CD8-positive, alpha-beta memory T cell (primary cell): ENCODE results near the gene SLCO1A2. TPM values are rescaled to one million over a fixed set of nuclear protein-coding genes. Genes with fewer than 3 reads are reported as not detected.

ENCODE experiments used
- CTCF ChIA-PET: fragments of 350-600 bp; sonication (Branson Sonifier 250); formaldehyde crosslinking; loops from one replicate; lab custom pipeline; 2021; ENCODE audit warnings: antibody characterized with exemption; lab: Charles Lee
- POLR2A ChIA-PET: fragments of 350-600 bp; sonication (Branson Sonifier 250); formaldehyde crosslinking; loops from one replicate; lab custom pipeline; 2021; ENCODE audit warnings: antibody characterized with exemption; lab: Charles Lee
- DNase-seq, 5 donors: peaks; one replicate each; pipeline versions ENCODE4 v3.0.0 to v3.0.0-alpha.2; 2020 to 2022; ENCODE audit warnings: mixed read lengths in 1 of 5
- H3K27ac ChIP-seq: one replicate; pipeline ENCODE4 v1.7.0; 2013; ENCODE audit warnings: low read depth, mild to moderate bottlenecking, low read length, moderate library complexity
- H3K27me3 ChIP-seq: 2 replicates; pipeline ENCODE4 v1.7.0; 2013; ENCODE audit warnings: low read length, mild to moderate bottlenecking; ENCODE audit not compliant: insufficient read depth, poor library complexity, severe bottlenecking
- H3K36me3 ChIP-seq: 2 replicates; pipeline ENCODE4 v1.7.0; 2013; ENCODE audit warnings: mild to moderate bottlenecking, low read length, moderate library complexity; ENCODE audit not compliant: insufficient read depth
- H3K4me1 ChIP-seq: 2 replicates; pipeline ENCODE4 v1.7.0; 2013; ENCODE audit warnings: mild to moderate bottlenecking, low read length, moderate library complexity; ENCODE audit not compliant: insufficient read depth
- H3K4me3 ChIP-seq: 2 replicates; pipeline ENCODE4 v1.7.0; 2013; ENCODE audit warnings: mild to moderate bottlenecking, low read length
- H3K9me3 ChIP-seq: 2 replicates; pipeline ENCODE4 v1.7.0; 2013; ENCODE audit warnings: mild to moderate bottlenecking, low read length
- H3K27ac Mint-ChIP-seq, 8 donors: one replicate each; pipeline ENCODE4 v1.8.0; 2020 to 2021; ENCODE audit warnings: mixed read lengths in 8 of 8, mild to moderate bottlenecking in 6 of 8, inconsistent platforms in 3 of 8, moderate library complexity in 3 of 8
- H3K27me3 Mint-ChIP-seq, 2 donors: one replicate each; pipeline ENCODE4 v1.8.0; 2020 to 2021; ENCODE audit warnings: mixed read lengths in 2 of 2, mild to moderate bottlenecking in 1 of 2, moderate library complexity in 1 of 2
- H3K36me3 Mint-ChIP-seq, 3 donors: one replicate each; pipeline ENCODE4 v1.8.0; 2020 to 2021; ENCODE audit warnings: mixed read lengths in 3 of 3, inconsistent platforms in 1 of 3, mild to moderate bottlenecking in 1 of 3
- H3K4me1 Mint-ChIP-seq, 3 donors: one replicate each; pipeline ENCODE4 v1.8.0; 2020 to 2021; ENCODE audit warnings: mixed read lengths in 3 of 3, inconsistent platforms in 1 of 3, mild to moderate bottlenecking in 1 of 3
- H3K4me3 Mint-ChIP-seq, 7 donors: one replicate each; pipeline ENCODE4 v1.8.0; 2020 to 2021; ENCODE audit warnings: mixed read lengths in 7 of 7, mild to moderate bottlenecking in 6 of 7, moderate library complexity in 4 of 7, inconsistent platforms in 2 of 7
- H3K9me3 Mint-ChIP-seq, 5 donors: one replicate each; pipeline ENCODE4 v1.8.0; 2020 to 2022; ENCODE audit warnings: mixed read lengths in 5 of 5, mild to moderate bottlenecking in 3 of 5, moderate library complexity in 2 of 5, inconsistent platforms in 1 of 5
- polyA plus RNA-seq: library from polyadenylated mRNA; unstranded; fragments of 300-500 nt; fragmentation: Illumina TruSeq; gene quantifications from one replicate; pipeline ENCODE4 v1.2.3, GENCODE V29; 2021
- total RNA-seq, 2 experiments: library from RNA; stranded (reverse); gene quantifications; one replicate each; pipeline ENCODE4 v1.2.3, GENCODE V29; 2021

The SLCO1A2 gene
- total and polyA plus RNA-seq, 3 experiments from 2014 or later = 0.07 TPM; not detected in 2

GRCh38 chr12:21221778-21222177, 112.9 kb downstream of the SLCO1A2 start:
- Mint-ChIP-seq H3K36me3 (no peaks in the 10 kb centered on the region), H3K27ac (no peak overlapping the region), H3K4me1 (no peaks in the 10 kb centered on the region), H3K9me3 (no peaks in the 10 kb centered on the region), H3K4me3 (no peak overlapping the region), H3K27me3 (peaks cover 1 to 9% of the 10 kb centered on the region in 2 donors)
- POLR2A ChIA-PET = no interaction called here
- H3K4me3 ChIP-seq = no peak overlapping the region
- H3K27me3 ChIP-seq = no peaks in the 10 kb centered on the region
- H3K27ac ChIP-seq = no peak overlapping the region
- no peaks in the 10 kb centered on the region for H3K9me3 ChIP-seq
- H3K4me1 ChIP-seq = no peaks in the 10 kb centered on the region
- CTCF ChIA-PET = no interaction called here
- no peak for DNase-seq
- H3K36me3 ChIP-seq = no peaks in the 10 kb centered on the region

GRCh38 chr12:21221072-21221471, 113.6 kb downstream of the SLCO1A2 start:
- Histone ChIP-seq H3K27me3 (no peaks in the 10 kb centered on the region), H3K4me1 (no peaks in the 10 kb centered on the region), H3K4me3 (no peak overlapping the region), H3K36me3 (no peaks in the 10 kb centered on the region), H3K27ac (no peak overlapping the region), H3K9me3 (no peaks in the 10 kb centered on the region)
- no peaks in the 10 kb centered on the region for H3K36me3 Mint-ChIP-seq
- DNase-seq = no peak
- H3K9me3 Mint-ChIP-seq = no peaks in the 10 kb centered on the region
- H3K4me1 Mint-ChIP-seq = no peaks in the 10 kb centered on the region
- peaks cover 1 to 9% of the 10 kb centered on the region in 2 donors for H3K27me3 Mint-ChIP-seq
- POLR2A ChIA-PET = no interaction called here
- CTCF ChIA-PET = no interaction called here
- H3K27ac Mint-ChIP-seq = no peak overlapping the region
- no peak overlapping the region for H3K4me3 Mint-ChIP-seq

GRCh38 chr12:21220266-21220665, 114.5 kb downstream of the SLCO1A2 start:
- H3K36me3 ChIP-seq = no peaks in the 10 kb centered on the region
- no peak overlapping the region for H3K4me3 ChIP-seq
- no peak overlapping the region for H3K27ac ChIP-seq
- Mint-ChIP-seq H3K9me3 (no peaks in the 10 kb centered on the region), H3K27me3 (peaks cover 1 to 9% of the 10 kb centered on the region in 2 donors), H3K36me3 (no peaks in the 10 kb centered on the region), H3K4me1 (no peaks in the 10 kb centered on the region), H3K27ac (no peak overlapping the region), H3K4me3 (no peak overlapping the region)
- H3K27me3 ChIP-seq = no peaks in the 10 kb centered on the region
- H3K9me3 ChIP-seq = no peaks in the 10 kb centered on the region
- H3K4me1 ChIP-seq = no peaks in the 10 kb centered on the region
- no peak for DNase-seq
- POLR2A ChIA-PET = no interaction called here
- CTCF ChIA-PET = interaction anchor here (0.8 kb wide), 1 partner anchor 11 kb away, joined by 3 read pairs; no protein-coding TSS in a partner anchor

- no peak overlapping the region for H3K4me3 ChIP-seq
- H3K27ac Mint-ChIP-seq = no peak overlapping the region
- H3K4me1 Mint-ChIP-seq = no peaks in the 10 kb centered on the region
- H3K36me3 Mint-ChIP-seq = no peaks in the 10 kb centered on the region
- no peaks in the 10 kb centered on the region for H3K4me1 ChIP-seq
- no peaks in the 10 kb centered on the region for H3K36me3 ChIP-seq
- H3K9me3 Mint-ChIP-seq = no peaks in the 10 kb centered on the region
- H3K4me3 Mint-ChIP-seq = no peak overlapping the region
- H3K27me3 ChIP-seq = no peaks in the 10 kb centered on the region
- no peak for DNase-seq
- ChIA-PET CTCF (no interaction called here), POLR2A (no interaction called here)
- H3K9me3 ChIP-seq = no peaks in the 10 kb centered on the region
- peaks cover 1 to 9% of the 10 kb centered on the region in 2 donors for H3K27me3 Mint-ChIP-seq
- no peak overlapping the region for H3K27ac ChIP-seq
These were observed 115.5 kb downstream of the SLCO1A2 start for GRCh38 chr12:21219206-21219605.

Other genes with a start within 250 kb of the SLCO1A2 start
- not detected for gene SLCO1B1, start 203.7 kb downstream of the SLCO1A2 start, total RNA-seq
- not detected for gene SLCO1B1, start 203.7 kb downstream of the SLCO1A2 start, polyA plus RNA-seq
- gene IAPP, start 38.0 kb upstream of the SLCO1A2 start, total RNA-seq = not detected
- not detected for gene IAPP, start 38.0 kb upstream of the SLCO1A2 start, polyA plus RNA-seq
- 10 to 100 TPM; 26.6 to 29.3 TPM for gene PYROXD1, start 102.7 kb upstream of the SLCO1A2 start, total RNA-seq
- gene PYROXD1, start 102.7 kb upstream of the SLCO1A2 start, polyA plus RNA-seq = 25.0 TPM
- gene RECQL, start 166.7 kb upstream of the SLCO1A2 start, total RNA-seq = 100 to 1,000 TPM in 1 of 2 experiments, 10 to 100 TPM in 1; 95.1 to 101 TPM
- 87.3 TPM for gene RECQL, start 166.7 kb upstream of the SLCO1A2 start, polyA plus RNA-seq
- 10 to 100 TPM; 48.1 to 52.3 TPM for gene GOLT1B, start 166.9 kb upstream of the SLCO1A2 start, total RNA-seq
- 25.8 TPM for gene GOLT1B, start 166.9 kb upstream of the SLCO1A2 start, polyA plus RNA-seq
- under 1 TPM; 0.28 to 0.64 TPM for gene SPX, start 191.4 kb upstream of the SLCO1A2 start, total RNA-seq
- gene SPX, start 191.4 kb upstream of the SLCO1A2 start, polyA plus RNA-seq = not detected